Kidney (tissue), 14 donors: ENCODE data around the gene KIF6. TPM values are rescaled to one million over a fixed set of nuclear protein-coding genes. Genes with fewer than 3 reads are reported as not detected.
A peak's percentile ranks its signal among the peaks of the same experiment; 100 is the strongest.

Experiments
- DNase-seq, 5 donors: peaks; one replicate each; pipeline ENCODE4 v3.0.0-alpha.2; 2013 to 2020
- FAIRE-seq: peaks from 2 replicates; lab custom pipeline; 2012; peaks lifted over from hg19 to GRCh38; lab: Jason Lieb, UNC
- H3K27ac ChIP-seq, 2 donors: one replicate each; pipeline ENCODE4 v1.7.0; 2013; ENCODE audit warnings: low read depth in 2 of 2, low read length in 2 of 2, inconsistent platforms in 1 of 2
- H3K27me3 ChIP-seq: one replicate; pipeline ENCODE4 v1.7.1; 2013; ENCODE audit warnings: low read length, inconsistent platforms; ENCODE audit not compliant: control insufficient read depth, insufficient read depth
- H3K36me3 ChIP-seq, 3 donors: one replicate each; pipeline versions ENCODE4 v1.7.0 to v1.7.1; 2013; ENCODE audit warnings: low read length in 3 of 3, control low read depth in 1 of 3, inconsistent platforms in 1 of 3; ENCODE audit not compliant: insufficient read depth in 3 of 3, control insufficient read depth in 2 of 3
- H3K4me1 ChIP-seq, 3 donors: one replicate each; pipeline versions ENCODE4 v1.7.0 to v1.7.1; 2013; ENCODE audit warnings: low read length in 3 of 3, inconsistent platforms in 1 of 3, low read depth in 1 of 3; ENCODE audit not compliant: control insufficient read depth in 2 of 3, insufficient read depth in 2 of 3
- H3K4me3 ChIP-seq, 3 donors: one replicate each; pipeline versions ENCODE4 v1.7.0 to v1.8.1; 2013; ENCODE audit warnings: low read length in 3 of 3, control low read depth in 1 of 3, inconsistent platforms in 1 of 3
- H3K9ac ChIP-seq, 3 donors: one replicate each; pipeline versions ENCODE4 v1.7.0 to v1.7.1; 2013; ENCODE audit warnings: low read length in 3 of 3, control low read depth in 1 of 3, inconsistent platforms in 1 of 3
- H3K9me3 ChIP-seq, 3 donors: one replicate each; pipeline versions ENCODE4 v1.7.0 to v1.7.1; 2013; ENCODE audit warnings: low read length in 3 of 3, control low read depth in 1 of 3, inconsistent platforms in 1 of 3; ENCODE audit not compliant: control insufficient read depth in 2 of 3, insufficient read depth in 1 of 3
- intact Hi-C: fragments of 100-400 bp; cut with DNase I; formaldehyde crosslinking; loops from one replicate; pipeline ENCODE4 v1.11.1; 2022
- polyA plus RNA-seq: library from polyadenylated mRNA; stranded (reverse); fragments of 350-450 nt; fragmentation: Illumina TruSeq; extraction: RNeasy Lipid Tissue Mini Kit (QIAGEN cat#74804); gene quantifications from one replicate; pipeline ENCODE4 v1.2.3, GENCODE V29; 2014; ENCODE audit warnings: low read depth, low replicate concordance; ENCODE audit not compliant: insufficient read depth
- total RNA-seq: library from RNA; stranded (reverse); fragmentation: NEBNext Ultra II Directional; extraction: Animal tissue kit (Norgen Biotek cat#: 25700); gene quantifications from one replicate; pipeline ENCODE4 v1.2.1, GENCODE V29; 2021
- TF ChIP-seq, protein P1 (sequence below): IDR thresholded peaks from 3 replicates; pipeline ENCODE4 v1.5.1; 2012; ENCODE audit warnings: mild to moderate bottlenecking, moderate library complexity, borderline replicate concordance; ENCODE audit not compliant: insufficient read depth; ENCODE audit errors: extremely low read depth
- donor health status: control.
- donor health status: control.
- donor health status: control.
- donor health status: control.
- donor health status: control.
- donor health status: DM: yes; HTN: yes; CAD: no.
- donor health status: Normal renal cell carcinoma (clear cell type).

The KIF6 gene
- total and polyA plus RNA-seq, 2 donors from 2014 or later: 1.7 to 2.9 TPM

DNA sequence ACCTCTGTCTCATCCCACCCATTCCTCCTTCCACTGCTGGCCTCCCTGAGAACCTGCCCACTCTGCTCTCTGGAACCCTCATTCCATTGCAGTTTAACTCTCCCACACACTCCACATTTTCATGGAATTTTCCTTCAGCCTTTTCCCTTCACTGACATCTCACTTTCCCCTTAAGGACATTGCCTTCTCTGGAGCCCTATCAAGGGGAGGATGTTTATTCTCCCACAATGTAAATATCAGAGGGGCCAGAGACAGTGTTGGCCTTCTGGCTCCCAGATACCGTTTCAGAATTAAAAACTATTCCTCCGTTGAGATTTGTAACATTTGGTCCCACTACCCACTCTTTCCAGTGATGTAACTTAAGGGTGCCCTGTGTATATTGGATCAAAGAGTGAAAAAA lies 203.2 kb downstream of the KIF6 start:
- Histone ChIP-seq H3K9ac (no peak overlapping the region), H3K27me3 (no peaks in the 10 kb centered on the region), H3K4me3 (no peak overlapping the region), H3K9me3 (no peaks in the 10 kb centered on the region), H3K4me1 (no peaks in the 10 kb centered on the region), H3K36me3 (no peaks in the 10 kb centered on the region), H3K27ac (no peak overlapping the region)
- DNase-seq: peak in 2 of 5 donors; percentile 35 to 49
- TF ChIP-seq, protein P1, sequence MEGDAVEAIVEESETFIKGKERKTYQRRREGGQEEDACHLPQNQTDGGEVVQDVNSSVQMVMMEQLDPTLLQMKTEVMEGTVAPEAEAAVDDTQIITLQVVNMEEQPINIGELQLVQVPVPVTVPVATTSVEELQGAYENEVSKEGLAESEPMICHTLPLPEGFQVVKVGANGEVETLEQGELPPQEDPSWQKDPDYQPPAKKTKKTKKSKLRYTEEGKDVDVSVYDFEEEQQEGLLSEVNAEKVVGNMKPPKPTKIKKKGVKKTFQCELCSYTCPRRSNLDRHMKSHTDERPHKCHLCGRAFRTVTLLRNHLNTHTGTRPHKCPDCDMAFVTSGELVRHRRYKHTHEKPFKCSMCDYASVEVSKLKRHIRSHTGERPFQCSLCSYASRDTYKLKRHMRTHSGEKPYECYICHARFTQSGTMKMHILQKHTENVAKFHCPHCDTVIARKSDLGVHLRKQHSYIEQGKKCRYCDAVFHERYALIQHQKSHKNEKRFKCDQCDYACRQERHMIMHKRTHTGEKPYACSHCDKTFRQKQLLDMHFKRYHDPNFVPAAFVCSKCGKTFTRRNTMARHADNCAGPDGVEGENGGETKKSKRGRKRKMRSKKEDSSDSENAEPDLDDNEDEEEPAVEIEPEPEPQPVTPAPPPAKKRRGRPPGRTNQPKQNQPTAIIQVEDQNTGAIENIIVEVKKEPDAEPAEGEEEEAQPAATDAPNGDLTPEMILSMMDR: no peak
- intact Hi-C loops: no loop called here
- FAIRE-seq: no peak

DNA sequence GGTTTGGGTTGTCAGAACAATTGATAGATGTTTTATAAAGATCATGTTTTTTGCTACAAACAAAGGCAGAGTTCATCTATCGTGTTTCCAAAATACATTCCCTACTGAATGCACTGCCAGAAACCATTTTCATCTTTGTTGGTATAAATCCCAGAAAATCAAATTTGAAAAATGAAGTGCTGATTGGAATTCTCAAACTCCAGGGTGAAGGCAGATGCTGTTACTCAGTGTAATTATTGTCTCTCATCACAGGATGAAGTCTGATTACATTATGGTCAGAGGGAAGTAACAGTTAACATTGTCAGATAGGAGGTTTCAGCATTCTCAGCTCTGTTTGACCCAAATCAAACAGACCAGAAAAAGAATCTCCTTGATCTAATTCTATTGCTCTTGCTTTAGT lies 204.3 kb downstream of the KIF6 start:
- intact Hi-C loops: no loop called here
- DNase-seq (no peak), FAIRE-seq (no peak)
- Histone ChIP-seq H3K4me3 (no peak overlapping the region), H3K9ac (no peak overlapping the region), H3K9me3 (no peaks in the 10 kb centered on the region), H3K27ac (no peak overlapping the region), H3K4me1 (no peaks in the 10 kb centered on the region), H3K27me3 (no peaks in the 10 kb centered on the region), H3K36me3 (no peaks in the 10 kb centered on the region)
- TF ChIP-seq, protein P1: no peak

- Histone ChIP-seq H3K4me3 (no peak overlapping the region), H3K27me3 (no peaks in the 10 kb centered on the region), H3K4me1 (no peaks in the 10 kb centered on the region), H3K27ac (no peak overlapping the region), H3K9me3 (no peaks in the 10 kb centered on the region), H3K36me3 (no peaks in the 10 kb centered on the region), H3K9ac (no peak overlapping the region)
- no peak for FAIRE-seq
- intact Hi-C loops: no loop called here
- DNase-seq: no peak
- TF ChIP-seq, protein P1: no peak
These were observed 204.8 kb downstream of the KIF6 start for GRCh38 chr6:39520411-39520810.

DNA sequence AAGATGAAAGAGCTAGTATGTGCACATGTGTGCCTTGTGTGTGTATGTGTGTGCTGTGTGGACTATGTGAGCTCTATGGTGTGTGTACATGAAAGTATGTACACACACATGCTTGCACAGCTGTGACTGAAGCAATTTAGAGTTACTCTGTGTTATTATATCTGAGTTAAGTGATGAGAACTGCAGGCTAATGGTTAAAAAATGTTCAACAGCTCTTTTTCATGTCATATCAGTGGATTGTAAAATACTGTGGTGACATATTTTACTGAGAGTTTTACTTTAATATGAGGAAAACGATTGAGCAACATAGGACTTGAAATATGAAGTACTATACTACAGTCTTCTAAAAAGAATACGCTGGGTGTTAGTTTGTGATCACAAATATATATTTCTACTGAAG lies 207.0 kb downstream of the KIF6 start:
- no peak for FAIRE-seq
- Histone ChIP-seq H3K4me1 (no peaks in the 10 kb centered on the region), H3K4me3 (no peak overlapping the region), H3K9me3 (no peaks in the 10 kb centered on the region), H3K27ac (no peak overlapping the region), H3K27me3 (no peaks in the 10 kb centered on the region), H3K9ac (no peak overlapping the region), H3K36me3 (no peaks in the 10 kb centered on the region)
- TF ChIP-seq, protein P1: no peak
- intact Hi-C loops: no loop called here
- no peak for DNase-seq
